CD1c-positive myeloid dendritic cell (primary cell): ENCODE results near the gene TSFM.
A peak's percentile ranks its signal among the peaks of the same experiment; 100 is the strongest.
"Not testable (repeated sequence)": the region's sequence is repeated elsewhere in the genome, so short reads cannot be mapped to it uniquely, and the experiment has no call there.

Source experiments
- DNase-seq: peaks from one replicate; pipeline ENCODE4 v3.0.0-alpha.2; 2016; ENCODE audit errors: extremely low spot score

Gene TSFM

DNA sequence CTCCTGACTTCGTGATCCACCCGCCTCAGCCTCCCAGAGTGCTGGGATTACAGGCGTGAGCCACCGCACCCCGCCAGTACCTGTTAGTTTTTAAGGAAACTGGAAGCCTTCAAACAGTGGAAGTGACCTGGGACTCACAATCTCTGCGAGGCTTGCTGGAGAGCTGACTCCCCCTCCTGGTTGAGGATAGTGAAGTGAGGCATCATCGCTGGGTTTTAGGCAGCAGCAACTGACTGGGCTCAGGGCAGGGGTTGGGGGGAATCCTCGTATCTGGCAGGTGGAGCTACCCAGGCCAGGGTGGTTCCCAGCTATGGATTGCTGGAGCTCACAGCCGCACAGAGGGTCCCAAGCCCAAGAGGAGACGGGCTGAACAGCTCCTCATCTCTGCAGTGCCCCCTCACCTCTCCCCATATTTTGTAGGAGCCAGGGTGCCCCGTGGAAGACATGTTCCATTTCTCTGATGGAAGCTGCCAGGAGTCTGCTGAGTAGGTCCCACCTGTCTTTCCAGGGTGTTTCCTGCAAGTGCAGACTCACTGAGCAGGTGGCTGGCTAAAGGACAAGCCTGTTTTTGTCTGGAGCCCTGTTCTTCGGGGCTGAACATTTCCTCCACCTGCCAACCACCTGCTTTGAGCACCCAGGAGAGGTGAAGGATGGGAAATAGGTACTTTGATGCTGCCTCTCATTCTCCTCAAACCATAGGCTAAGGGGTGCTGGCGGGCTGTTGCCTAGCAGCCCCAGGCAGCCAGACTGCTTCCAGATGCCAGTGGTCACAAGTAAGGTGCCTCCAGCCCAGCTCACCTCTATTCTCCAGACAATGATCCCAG is 32.8 kb downstream of the TSFM start:
- no peak for DNase-seq

DNA sequence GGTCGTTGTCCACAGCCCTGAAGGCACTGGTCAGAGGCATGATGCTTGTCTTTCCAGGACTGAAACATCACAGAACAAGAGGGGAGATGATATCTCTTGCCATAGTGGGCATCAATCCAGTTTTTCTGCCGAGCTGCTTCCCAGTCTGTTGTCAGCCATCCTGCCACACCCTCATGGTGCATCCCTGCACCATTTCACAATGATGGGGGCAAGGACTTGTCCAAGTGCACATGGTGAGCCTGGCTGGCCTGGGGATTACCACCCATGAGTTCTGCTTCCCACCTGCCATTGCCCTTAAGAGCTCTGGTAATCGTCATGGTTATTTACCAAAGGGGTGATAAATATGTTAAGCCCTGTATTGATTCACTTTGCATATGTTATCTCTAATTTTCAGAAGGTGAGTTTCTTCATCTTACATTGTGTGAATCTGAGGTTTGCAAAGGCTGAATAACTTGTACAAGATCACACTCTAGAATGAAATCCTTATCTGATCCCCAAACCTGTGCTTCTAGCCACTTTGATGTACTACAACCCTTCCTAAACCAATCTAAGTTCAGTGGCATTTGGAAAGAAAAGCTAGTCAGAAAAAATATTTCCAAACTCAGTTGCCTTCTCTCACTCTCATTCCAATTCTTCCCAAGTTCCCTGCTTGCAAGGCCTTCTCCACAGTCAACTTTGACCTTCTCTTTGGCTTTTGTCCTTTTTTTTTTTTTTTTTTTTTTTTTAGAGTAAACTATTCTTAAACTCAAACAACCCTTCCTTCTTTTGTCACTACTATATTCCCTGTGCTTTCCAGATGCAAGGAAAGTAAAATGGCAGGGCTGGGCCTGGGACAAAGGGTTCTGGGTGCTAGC is 33.6 kb downstream of the TSFM start:
- DNase-seq, result no peak

DNA sequence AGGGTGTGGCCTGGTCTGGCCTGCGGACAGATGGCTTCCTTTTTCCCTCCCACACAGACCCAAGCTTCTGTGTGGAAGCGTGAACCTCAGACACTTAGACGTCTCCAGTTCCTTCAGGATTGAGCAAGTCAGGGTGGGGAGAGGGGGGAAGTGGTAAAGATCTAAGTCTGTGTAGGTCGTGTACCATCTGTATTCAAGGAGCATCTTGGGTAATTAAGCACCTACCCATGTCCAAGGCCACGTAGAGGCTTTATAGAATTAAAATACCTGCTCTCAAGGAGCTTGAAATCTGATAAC is 34.2 kb downstream of the TSFM start:
- peak; percentile 87 for DNase-seq

DNA sequence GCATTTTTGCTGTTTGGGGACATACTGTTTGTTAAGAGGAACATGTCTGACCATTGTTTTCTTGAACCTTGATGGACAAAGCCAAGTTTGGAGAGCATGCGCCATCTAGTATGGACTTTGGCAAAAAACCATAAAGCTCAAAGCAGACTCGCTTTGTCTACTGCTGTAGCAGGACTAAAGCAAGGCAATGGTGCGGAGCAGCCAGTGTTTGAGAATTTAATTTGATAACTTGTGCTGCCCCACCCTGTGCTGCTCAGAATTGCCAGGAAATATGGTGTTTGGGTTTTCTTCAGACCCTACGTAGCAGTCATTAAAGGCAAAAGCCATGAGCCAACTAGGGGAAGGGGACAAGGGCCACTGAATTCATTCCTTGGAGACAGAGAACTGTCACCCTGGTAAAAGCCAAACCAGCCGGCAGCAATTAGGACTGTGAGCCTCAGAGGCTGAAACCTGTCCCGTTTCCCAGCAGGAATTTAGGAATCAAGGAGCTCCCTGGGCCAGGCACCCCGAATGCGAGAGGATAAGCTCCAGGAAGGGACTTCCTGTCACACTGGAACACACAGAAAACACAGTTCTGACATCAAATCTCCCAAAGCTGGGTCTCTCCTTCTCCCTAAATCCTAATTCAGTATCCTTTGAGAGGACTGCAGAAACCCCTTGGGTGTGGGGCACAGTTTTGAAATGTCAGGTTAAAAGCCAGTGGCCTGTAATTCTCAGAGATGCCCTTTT is 34.8 kb downstream of the TSFM start:
- no peak for DNase-seq

DNA sequence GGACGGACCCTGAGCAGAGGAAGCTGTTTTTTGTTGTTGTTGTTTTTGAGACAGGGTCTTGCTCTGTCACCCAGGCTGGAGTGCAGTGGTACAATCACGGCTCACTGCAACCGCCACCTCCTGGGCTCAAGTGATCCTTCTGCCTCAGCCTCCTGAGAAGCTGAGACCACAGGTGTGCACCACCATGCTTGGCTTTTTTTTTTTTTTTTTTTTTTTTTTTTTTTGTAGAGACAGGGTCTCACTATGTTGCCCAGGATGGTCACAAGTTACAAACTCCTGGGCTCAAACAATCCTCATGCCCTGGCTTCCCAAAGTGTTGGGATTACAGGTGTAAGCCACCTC is 35.4 kb downstream of the TSFM start:
- DNase-seq, result not testable (repeated sequence)

DNA sequence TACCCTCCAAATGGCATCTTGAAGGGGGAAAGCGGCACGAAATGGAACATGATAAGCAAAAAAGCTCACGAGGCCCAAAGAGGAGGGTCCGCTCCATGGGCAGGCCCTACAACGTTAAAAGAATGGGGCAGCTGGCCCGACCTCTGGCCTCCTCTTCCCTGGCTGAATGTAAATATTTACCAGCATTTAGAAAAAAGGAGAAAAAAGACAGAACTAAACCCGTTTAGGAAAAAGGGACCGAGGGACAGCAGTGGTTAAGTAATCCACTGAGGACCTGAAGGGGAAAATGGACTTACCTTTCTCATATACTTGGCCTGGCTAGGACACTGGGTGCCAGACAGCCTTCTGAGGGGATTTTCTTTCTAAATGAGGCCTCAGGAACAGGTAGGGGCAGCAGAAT is 37.5 kb downstream of the TSFM start:
- not testable (repeated sequence) for DNase-seq

DNA sequence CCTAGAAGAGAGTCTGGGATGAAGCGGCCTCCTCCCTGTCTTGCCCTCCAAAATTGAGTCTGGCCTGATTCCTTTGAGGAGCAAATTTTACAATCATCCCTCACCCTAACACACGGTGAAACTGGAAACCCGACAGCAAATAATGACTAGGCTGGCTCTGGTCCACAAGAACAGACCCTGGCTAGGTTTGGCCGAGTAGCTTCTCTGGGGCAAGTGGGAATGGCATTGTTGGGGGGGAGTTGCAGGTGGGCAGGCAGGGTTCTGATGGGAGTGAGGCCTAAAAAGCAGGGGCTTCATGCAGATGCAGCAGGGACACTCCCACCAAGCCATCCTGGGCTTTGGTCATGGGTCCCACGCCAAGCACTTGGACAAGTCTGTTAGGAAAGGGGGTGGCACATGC is 38.4 kb downstream of the TSFM start:
- not testable (repeated sequence) for DNase-seq

DNA sequence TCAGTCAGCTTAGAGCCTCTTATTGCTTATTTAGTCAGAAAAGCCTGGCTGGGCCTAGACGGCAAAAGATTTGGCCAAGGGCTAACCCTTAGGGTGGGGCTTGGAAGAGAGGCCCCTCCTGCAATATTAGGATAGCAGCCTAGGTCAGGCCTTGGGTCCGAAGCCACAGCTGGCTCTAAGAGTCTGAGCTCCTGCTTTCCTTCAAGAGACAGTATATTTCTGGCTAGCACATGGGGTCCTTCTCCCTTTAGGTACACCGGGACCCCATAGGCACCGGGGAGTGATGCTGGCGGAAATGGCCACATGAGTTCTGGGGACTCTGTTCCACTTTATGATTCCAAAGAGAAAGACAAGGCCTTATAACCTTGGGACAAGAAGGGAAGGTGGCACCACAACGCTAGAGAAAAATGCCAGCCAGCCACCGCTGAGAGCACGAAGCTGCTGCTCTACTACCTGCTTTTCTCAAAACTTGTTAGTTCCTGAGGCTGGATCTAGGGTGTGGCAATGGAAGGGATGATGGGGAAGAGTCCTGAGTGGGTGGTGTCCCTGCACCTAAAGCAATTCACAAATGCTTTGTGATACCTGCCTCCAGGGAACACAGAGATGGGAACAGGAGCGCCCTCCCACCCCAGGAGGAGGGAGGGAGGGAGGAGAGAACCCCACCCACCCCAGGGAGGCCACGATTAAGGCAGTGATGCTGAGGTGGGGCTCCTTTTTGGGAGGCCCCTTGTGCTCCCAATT is 39.1 kb downstream of the TSFM start:
- no peak for DNase-seq

DNA sequence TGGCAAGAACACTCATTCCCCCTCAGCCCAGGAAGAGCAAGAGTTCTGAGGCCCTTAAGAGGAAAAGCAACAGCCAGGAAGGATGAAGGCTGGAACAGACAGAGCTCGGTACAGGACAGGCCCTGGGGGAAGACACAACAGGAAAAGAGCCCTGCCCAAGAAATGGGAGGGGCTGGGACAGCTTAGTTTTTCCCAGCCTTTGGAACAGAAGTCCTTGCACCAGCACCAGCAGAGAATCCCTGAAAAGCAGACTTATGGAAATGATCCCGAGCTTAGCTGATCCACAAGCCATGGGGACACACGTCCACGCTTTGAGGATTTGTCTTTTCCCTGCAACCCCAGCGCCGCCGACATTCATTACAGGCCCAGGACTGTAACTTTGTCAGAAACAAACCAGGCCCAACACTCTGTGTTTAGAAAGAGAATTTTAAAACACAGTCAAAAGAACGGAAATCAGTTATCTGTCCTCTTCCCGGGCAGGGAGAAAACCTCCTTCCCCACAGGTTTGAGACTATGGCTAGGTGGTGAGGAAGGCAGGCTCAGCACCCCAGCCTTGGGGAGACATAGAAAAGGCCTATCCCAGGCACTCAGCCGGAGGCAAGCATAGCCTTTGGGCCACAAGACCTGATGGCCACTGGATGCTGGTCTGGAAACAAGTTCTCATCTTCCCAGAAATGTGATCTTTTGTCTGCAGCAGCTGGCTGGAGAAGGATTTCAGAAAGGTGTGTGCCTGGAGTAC is 40.0 kb downstream of the TSFM start:
- DNase-seq, result no peak

DNA sequence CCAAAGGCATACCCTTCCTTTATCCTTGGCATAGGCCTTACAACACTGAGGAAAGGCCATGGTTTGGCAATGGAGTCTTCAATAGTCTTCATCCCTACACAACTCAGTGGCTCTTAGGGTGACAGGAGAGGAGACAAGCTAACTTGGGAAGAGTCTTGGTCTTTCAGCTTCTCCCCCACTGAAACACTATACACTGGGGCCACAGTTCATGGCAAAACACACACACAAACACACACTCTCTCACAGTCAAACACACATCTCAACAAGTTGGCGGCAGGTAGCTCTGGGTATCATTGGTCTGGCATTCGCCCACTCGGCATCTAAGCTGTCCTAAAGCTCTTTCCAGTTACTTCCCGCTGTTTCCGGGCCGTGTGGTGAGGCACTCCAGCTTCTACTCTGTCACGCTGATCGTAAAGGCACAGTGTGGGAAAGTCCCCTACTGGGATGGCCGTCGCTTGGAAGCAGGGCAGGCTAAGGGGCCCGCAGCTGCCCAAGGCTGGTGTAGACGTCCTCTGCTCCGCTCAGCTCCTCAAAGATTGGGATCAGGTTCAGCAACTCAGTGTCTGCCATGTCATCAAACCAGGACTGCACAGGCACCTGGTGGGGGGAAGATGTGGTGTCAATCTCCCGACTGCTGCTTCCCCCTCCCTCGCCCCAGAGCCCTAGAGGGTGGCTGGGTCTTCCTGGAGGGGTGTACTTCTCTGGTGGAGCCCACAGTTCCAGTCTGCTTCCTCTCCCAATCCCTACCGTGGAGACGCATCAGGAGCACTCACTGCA is 40.7 kb downstream of the TSFM start:
- DNase-seq, result no peak

DNA sequence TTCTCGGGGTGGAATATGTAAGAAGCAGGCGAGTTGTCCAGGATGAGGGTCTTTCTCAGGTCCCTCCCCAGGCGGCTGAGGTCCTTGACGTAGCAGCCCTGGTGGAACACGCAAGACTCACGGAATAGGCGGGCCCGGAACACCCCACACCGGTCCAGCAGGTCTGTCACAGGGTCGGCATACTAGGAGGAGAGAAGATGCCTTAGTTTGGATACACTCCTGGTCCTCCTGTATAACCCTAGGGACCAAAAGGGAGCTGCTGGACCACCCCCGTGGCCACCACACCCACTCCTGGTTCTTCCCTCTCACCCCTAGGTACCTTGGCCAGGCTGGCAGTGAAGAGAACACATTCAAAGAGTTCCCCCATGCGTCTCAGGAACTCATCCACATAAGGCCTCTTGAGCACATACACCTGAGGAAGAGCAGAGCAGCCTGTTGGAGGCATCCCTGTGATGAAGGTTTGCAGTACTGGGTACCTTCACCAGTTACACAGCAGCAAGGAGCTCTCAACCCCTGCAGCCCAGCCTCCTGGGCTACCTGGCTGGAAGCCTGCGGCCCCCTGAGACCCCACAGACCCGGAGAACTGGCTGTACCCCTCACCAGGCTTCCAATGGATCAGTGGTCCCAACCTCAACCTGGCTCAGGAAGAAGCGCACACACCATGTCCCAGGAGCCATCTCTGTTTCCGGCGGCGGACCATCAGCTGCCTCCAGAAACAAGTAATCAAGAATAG is 41.5 kb downstream of the TSFM start:
- DNase-seq, result no peak

DNA sequence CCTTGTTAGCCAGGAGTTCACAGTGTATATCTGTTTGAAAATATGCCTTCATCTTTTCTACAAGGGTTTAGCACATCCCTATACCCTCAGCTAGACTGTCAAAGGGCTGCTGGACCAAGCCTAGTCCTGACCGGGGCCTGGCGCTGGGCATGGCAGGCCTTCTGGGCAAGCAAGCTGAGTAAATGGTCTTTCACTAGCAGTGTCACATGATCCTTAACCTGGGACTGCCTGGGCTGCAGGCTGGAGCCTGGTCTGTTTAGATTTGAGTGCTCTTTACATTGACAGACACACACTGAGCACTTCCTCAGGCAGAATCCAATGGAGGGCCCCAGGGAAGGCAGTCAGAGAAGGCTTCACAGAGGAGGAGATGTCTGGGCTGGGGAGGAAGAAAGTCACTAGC is 42.9 kb downstream of the TSFM start:
- no peak for DNase-seq

DNA sequence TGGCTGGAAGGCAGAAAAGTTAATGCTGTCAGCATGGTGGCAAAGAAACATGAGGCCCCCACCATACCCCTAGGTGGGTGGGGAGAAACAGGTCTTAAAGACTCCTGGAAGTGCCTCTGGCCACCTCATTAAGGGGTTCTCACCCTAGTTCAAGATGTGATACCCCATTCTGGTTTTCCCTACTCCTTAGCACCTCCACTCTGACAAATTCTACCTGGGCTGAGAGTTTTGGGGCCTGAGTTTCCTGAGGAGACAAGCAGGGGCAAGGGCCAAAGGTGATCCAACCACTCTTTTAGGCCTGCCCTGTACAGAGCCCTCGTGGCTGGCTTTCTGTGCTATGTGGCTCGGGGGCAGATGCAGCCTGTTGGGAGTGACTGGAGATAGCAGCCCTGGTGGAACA is 43.8 kb downstream of the TSFM start:
- no peak for DNase-seq

DNA sequence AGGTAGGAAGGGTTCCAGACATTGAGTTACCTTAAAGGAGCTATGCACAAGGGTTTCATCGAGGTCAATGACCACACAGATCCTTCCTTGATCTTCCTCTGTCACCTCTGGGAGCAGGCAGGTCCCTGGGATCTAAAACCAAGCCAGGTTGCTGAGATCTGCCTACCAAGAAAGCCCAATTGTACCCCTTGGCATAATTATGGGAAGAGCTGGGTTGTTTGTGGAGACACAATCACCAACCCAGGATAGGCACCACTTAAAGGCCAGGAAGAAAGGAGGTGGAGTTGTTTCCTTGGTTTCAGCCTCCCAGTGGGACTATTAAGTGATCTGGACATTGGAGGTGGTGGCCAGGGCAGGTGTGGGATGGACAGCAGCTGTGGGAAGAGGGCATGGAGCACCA is 44.4 kb downstream of the TSFM start:
- DNase-seq, result no peak

DNA sequence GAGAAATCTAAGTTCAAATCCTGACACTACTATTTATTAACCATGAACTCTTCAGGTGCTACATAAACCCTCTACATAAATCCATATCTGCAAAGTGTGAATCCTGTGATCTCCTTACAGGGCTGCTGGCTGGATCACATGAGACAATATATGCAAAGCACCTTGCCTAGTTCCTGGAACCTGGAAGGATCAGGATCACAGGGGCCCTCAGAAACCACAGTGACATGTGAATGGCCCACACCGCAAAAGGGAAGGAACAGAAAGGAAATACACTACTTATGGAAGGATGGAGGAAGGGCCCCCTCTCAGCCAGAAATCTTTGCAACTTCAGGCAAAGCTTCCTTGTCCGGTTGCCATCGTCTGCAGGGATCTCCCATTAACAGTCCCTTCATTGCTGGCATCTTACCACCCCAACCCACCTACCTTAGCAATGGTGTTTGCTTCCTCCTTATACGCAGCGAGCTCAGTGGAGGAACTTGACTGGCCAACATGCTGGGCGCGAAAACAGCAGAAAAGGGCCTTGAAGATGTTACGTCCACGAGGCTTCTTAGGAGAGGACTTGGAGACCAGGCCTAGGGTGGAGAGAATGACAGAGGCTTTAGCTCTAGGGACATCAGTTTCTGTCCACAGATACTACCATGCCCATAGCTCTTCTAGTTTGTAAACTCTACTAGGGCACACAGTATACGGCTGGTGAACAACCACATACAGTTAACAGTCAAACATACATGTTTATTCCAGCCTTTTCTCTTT is 46.6 kb downstream of the TSFM start:
- DNase-seq, result no peak

DNA sequence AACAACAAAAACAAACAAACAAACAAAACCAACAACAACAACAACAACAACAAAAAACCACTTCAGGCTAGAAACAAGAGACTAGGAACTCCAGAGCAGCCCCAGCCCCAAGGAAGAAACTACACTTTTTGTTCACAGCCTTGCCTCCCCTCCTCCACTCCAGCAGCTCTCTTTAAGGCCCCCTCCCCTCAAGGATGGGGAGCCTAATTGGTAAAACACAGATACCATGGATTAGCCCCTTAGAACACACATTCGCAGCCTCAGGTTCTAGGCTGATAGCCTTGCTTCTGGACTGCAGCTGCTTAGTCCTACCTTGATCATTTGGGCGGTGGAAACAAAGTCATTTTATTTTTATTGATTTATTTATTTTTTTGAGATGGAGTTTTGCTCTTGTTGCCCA is 47.8 kb downstream of the TSFM start:
- DNase-seq, result no peak

DNA sequence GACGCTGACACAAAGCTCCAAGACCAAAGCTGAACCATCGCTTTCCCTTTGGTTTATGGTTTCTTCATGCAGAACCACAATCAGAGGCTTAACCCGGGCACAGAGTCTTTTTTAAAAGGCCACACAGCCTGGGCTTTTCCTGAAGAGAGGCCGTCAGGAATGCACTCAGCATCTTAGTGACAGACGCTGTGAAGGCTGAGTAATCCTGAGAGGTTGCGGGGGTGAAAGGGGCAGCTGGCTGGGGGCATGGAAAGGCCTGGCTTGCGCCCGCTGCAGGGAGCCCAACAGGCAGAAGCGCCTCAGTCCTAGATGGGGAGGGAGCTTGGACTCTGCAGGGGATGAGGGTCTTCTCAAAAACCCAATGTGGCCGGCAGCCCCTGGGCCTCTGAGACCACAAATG is 50.4 kb downstream of the TSFM start:
- DNase-seq, result no peak

DNA sequence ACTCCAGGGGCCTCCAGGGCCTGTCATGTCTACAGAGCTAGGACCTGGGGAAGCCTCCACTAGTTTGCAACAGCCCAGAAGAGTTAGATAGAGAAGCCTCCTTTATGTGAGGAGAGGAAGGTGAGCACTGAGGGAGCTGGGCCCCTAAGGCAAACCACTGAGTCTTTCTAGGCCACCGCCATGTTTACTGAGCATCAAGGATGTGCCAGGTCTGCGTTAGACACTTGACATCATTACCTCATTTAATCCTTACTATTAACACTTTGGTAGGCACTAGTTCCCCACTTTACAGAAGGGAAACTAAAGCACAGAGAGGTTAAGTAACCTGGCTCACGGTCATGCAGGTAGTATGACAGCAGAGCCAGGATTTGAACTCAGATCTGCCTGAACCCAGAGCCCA is 51.1 kb downstream of the TSFM start:
- no peak for DNase-seq
